ENCODE measurements around the gene INSR. TPM values are rescaled to one million over a fixed set of nuclear protein-coding genes. Genes with fewer than 3 reads are reported as not detected.

INSR gene
- total and polyA plus RNA-seq, 2 experiments from 2014 or later, result 19.2 to 52.1 TPM

- no peaks in the 10 kb centered on the region for H3K79me2 ChIP-seq (replicated peaks; ENCODE audit: insufficient read depth)
- H3K9me3 Mint-ChIP-seq, result no peaks in the 10 kb centered on the region
- no peak overlapping the region for H3K4me3 Mint-ChIP-seq
Measured at GRCh38 chr19:7303470-7303869, 9.3 kb upstream of the INSR start.

More at GRCh38 chr19:7303470-7303869, 9.3 kb upstream of the INSR start:
- DNase-seq (ENCODE audit: low spot score) (no peak), ATAC-seq (no peak)
- Mint-ChIP-seq H3K27me3 (ENCODE audit: insufficient read depth, low read depth, poor library complexity) (peaks cover 5% of the 10 kb centered on the region), H3K4me1 (no peaks in the 10 kb centered on the region), H3K36me3 (ENCODE audit: low read depth) (no peaks in the 10 kb centered on the region), H3K27ac (no peak overlapping the region)
- H3K4me1 ChIP-seq (ENCODE audit: insufficient read depth), result no peaks in the 10 kb centered on the region
- no peaks in the 10 kb centered on the region for H3K9me2 ChIP-seq (ENCODE audit: insufficient read depth)
- no peak overlapping the region for H2AFZ ChIP-seq
- H3F3A ChIP-seq (replicated peaks; ENCODE audit: low read depth), result no peaks in the 10 kb centered on the region
- no peaks in the 10 kb centered on the region for H3K36me3 ChIP-seq (ENCODE audit: insufficient read depth)
- H3K4me3 ChIP-seq, result no peak overlapping the region
- H3K27me3 ChIP-seq (ENCODE audit: insufficient read depth), result no peaks in the 10 kb centered on the region
- H3K4me2 ChIP-seq, result no peak overlapping the region
- TF ChIP-seq EZH2 (IDR thresholded peaks at IDR 0.05; ENCODE audit: low read depth, unreplicated experiment) (no peak), ZNF331 (CRISPR knock-in tag; IDR thresholded peaks at IDR 0.05; ENCODE audit: low read depth) (no peak), NANOG (IDR thresholded peaks at IDR 0.05; ENCODE audit: borderline replicate concordance) (no peak), ZNF462 (CRISPR knock-in tag; IDR thresholded peaks at IDR 0.05) (no peak)
- no peaks in the 10 kb centered on the region for H4K20me1 ChIP-seq (replicated peaks; ENCODE audit: insufficient read depth)
- H3K27ac ChIP-seq (ENCODE audit: low read depth), result no peak overlapping the region
